ENCODE results near the gene CYFIP2.

The CYFIP2 gene

GRCh38 chr5:157289164-157289819, 23.4 kb downstream of the CYFIP2 start:
- DNase-seq, result no peak

GRCh38 chr5:157290156-157290980, 24.4 kb downstream of the CYFIP2 start:
- no peak for DNase-seq

- no peak for DNase-seq
These were observed 25.2 kb downstream of the CYFIP2 start for GRCh38 chr5:157290981-157291711.

GRCh38 chr5:157292599-157292998, 26.7 kb downstream of the CYFIP2 start:
- no peak for DNase-seq

- DNase-seq, result no peak
These were observed 28.6 kb downstream of the CYFIP2 start for GRCh38 chr5:157294407-157295091.

GRCh38 chr5:157295247-157295646, 29.3 kb downstream of the CYFIP2 start:
- no peak for DNase-seq

GRCh38 chr5:157300564-157300963, 34.6 kb downstream of the CYFIP2 start:
- DNase-seq, result no peak

GRCh38 chr5:157301066-157301465, 35.1 kb downstream of the CYFIP2 start:
- no peak for DNase-seq

- DNase-seq, result no peak
These were observed 37.1 kb downstream of the CYFIP2 start for GRCh38 chr5:157303023-157303422.

GRCh38 chr5:157303667-157304327, 37.9 kb downstream of the CYFIP2 start:
- DNase-seq, result no peak

GRCh38 chr5:157306081-157306480, 40.2 kb downstream of the CYFIP2 start:
- no peak for DNase-seq

- no peak for DNase-seq
These were observed 41.0 kb downstream of the CYFIP2 start for GRCh38 chr5:157306692-157307471.

GRCh38 chr5:157308836-157309465, 43.0 kb downstream of the CYFIP2 start:
- DNase-seq, result no peak

- DNase-seq, result no peak
These were observed 43.9 kb downstream of the CYFIP2 start for GRCh38 chr5:157309796-157310195.

- no peak for DNase-seq
These were observed 45.7 kb downstream of the CYFIP2 start for GRCh38 chr5:157311595-157311994.

- DNase-seq, result peak; percentile 12 to 53
These were observed 46.6 kb downstream of the CYFIP2 start for GRCh38 chr5:157312492-157312891.

GRCh38 chr5:157322581-157322980, 56.7 kb downstream of the CYFIP2 start:
- DNase-seq, result no peak

GRCh38 chr5:157323107-157323706, 57.3 kb downstream of the CYFIP2 start:
- no peak for DNase-seq

GRCh38 chr5:157324237-157324636, 58.3 kb downstream of the CYFIP2 start:
- DNase-seq, result no peak

- no peak for DNase-seq
These were observed 60.6 kb downstream of the CYFIP2 start for GRCh38 chr5:157326440-157327005.
